GM19467 (cell line): Measurements from ENCODE around the gene TAF4.
"Not testable (repeated sequence)": the region's sequence is repeated elsewhere in the genome, so short reads cannot be mapped to it uniquely, and the experiment has no call there.

ENCODE experiments used
- ATAC-seq: cut with Tn5 transposase; IDR thresholded peaks from one replicate; pipeline ENCODE4 v1.9.1; 2021; ENCODE audit warnings: mild to moderate bottlenecking, moderate library complexity; ENCODE audit not compliant: unreplicated experiment

Gene TAF4

DNA sequence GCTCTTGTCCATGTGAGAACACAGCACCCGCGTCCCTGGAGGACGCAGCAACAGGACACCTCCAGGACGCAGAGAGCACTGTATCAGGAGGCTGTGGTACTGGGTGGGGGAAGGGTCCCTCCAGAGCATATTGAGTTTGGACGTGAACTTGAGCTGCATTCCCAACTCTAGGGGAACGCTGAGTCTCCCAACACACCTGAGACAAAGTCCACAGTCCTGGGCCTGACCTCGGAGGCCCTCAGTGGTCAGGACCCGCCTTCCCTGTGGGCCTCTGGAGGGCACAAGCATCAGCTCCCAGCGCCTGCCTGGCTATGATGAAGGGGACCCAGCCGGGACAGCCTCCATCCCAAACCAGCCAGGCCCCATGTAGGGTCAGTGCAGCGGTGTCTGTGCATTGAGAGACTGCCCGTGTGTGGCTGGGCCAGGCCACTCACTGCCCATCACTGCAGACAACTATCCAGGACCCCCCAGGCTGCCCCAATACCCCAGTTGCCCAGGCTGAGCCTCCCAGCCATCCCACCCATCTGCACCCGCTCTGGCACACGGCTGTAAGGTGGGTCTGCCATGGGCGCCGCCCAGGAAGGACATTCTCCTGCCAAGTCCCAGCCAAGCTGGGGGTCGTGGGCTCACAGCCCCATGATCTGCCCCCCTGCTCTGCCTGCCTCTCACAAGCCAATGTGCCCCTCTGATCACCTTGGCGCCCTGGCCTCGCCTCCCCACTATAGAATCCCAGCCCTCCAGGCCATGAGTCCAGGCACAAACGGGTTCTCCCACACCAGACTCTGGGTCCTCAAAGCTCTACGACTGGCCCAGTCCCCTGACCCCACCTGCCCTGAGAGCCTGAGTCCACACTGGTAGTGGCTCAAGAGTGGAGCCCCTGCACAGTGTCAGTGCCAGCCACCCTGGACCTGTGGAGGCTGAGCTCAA, 115.7 kb downstream of the TAF4 start:
- ATAC-seq = no peak

DNA sequence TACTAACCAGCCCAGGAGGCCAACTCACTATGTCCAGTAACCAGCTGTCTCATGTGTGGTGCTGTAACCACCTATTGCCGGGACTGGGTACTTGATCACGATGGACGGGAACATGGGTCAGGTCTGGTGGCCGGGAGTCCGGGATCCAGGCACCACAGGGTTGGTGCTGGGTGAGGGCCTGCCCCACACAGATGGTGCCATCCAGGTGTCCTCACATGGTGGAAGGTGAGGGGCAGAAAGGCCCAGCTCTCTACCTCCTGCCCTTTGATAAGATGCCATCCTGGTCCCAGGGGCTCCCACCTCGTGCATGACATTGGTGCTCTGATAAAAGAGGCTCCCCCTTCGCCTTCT, 116.3 kb downstream of the TAF4 start:
- ATAC-seq = no peak

DNA sequence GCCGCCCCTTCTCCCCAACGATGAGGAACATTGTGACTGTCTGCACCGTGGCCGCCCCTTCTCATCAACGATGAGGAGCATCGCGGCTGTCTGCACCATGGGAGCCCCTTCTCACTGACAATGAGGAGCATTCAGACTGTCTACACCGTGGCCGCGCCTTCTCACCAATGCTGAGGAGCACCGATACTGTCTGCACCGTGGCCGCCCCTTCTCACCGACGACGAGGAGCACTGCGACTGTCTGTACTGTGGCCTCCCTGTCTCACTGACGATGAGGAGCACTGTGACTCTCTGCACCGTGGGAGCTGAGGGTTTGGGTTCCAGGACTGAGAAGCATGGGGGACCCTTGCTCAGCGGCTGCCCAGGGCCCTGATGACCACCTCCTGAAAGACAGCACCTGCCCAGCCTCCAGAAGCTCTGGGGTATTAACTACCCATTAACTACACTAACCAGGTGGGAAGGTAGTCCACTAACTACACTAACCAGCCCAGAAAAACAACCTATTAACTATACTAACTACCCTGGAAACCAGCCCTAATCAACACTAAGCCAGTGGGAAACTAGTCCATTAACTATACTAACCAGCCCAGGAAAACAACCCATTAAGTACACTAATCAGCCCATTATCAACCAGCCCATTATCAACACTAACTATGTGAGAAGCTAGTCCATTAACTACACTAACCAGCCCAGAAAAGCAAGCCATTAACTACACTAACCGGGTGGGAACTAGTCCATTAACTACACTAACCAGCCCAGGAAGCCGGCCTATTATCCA, 116.9 kb downstream of the TAF4 start:
- no peak for ATAC-seq

GRCh38 chr20:61948056-61948455, 117.6 kb downstream of the TAF4 start:
- ATAC-seq = not testable (repeated sequence)

DNA sequence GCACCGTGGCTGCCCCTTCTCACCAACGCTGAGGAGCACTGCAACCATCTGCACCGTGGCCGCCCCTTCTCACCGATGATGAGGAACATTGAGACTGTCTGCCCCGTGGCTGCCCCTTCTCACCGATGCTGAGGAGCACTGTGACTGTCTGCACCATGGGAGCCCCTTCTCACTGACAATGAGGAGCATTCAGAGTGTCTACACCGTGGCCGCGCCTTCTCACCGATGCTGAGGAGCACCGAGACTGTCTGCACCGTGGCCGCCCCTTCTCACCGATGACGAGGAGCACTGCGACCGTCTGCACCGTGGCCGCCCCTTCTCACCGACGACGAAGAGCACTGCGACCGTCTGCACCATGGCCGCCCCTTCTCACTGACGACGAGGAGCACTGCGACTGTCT, 120.2 kb downstream of the TAF4 start:
- not testable (repeated sequence) for ATAC-seq

GRCh38 chr20:61944967-61945366, 120.7 kb downstream of the TAF4 start:
- ATAC-seq = not testable (repeated sequence)

GRCh38 chr20:61942526-61942925, 123.2 kb downstream of the TAF4 start:
- no peak for ATAC-seq

DNA sequence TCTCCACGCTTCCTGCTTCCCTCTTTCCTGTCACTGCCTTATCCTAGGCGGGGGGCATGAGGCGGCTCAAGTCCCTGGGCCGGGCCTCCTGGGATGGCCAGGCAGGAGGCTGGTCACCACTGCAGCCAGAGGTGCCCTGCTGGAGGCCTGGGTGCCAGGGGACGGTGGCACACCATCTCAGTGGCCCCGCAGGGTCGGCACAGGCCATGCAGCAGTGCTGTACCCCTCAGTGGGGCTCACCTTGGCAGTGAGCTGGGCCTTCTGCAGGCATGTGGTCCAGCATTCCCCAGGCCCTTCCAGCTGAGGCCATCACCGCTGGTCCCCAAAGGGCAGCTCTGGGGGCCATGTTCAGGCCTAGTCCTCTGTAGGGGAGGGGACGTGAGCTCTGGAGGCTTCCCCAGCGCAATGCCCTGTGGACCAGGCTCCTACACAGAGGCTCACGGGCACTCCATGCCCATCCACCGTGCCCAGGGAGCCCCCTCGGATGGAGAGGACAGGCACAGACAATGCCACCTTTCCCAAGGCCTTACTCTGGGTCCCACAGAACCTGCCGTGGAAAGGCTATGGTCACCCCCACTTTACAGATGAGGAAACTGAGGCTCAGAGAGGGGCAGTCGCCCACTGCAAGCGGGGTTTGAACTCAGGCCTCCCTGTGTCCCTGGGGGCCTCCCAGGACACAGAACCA, 123.8 kb downstream of the TAF4 start:
- no peak for ATAC-seq

DNA sequence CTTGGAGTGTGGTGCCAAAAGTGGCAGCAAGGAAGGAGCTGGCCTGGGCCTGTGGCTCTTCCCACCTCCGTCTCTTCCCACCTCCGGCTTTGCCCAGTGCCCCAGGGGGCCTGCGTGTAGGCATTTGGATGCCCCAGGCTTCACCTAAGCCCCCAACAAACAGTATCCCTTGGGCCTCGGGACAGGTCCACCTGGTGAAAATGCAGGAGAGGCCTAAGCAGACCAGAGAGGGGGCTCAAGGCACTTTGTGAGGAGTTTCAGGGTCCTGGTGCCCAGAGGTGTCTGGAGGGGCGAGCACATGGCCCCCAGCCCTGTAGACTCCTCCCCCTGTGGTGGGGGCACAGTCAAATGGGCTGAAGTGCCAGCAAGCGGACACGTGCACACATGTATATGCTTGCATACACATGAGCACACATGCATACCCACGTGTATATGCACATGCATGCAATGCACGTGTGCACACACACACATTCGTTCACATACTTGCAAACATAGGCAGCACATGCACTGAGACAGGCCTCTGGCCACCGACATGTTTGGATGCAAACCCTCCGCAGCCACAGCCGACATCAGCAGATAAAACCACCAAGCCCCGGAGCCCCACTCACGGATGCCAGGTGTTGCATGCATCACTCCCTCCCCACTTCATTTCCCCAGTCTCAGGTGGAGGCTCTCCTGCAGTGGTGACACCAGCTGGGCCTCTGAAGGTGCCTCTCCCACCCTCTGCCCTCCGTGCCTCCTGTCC, 124.5 kb downstream of the TAF4 start:
- ATAC-seq = no peak

DNA sequence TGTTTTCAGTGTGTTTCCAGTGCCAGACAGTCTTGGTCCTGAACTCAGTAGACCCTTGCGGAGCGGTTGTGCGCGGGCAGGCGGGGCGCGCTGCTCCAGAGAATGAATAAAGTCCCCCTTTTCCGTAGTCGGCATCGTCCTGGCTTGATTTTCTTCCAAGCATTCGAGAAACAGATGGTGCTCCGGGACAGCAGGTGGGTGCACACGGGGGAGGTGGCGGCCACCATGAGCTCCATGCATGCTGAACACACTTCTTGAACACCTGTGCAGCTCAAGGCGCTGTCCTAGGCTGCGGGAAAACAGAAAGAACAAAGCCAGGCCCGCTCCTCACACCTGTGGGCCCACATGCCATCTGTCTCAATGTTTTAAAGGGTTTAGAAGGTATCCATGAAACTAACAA, 125.2 kb downstream of the TAF4 start:
- ATAC-seq = no peak

- no peak for ATAC-seq
These were observed 125.9 kb downstream of the TAF4 start for GRCh38 chr20:61939691-61940360.

DNA sequence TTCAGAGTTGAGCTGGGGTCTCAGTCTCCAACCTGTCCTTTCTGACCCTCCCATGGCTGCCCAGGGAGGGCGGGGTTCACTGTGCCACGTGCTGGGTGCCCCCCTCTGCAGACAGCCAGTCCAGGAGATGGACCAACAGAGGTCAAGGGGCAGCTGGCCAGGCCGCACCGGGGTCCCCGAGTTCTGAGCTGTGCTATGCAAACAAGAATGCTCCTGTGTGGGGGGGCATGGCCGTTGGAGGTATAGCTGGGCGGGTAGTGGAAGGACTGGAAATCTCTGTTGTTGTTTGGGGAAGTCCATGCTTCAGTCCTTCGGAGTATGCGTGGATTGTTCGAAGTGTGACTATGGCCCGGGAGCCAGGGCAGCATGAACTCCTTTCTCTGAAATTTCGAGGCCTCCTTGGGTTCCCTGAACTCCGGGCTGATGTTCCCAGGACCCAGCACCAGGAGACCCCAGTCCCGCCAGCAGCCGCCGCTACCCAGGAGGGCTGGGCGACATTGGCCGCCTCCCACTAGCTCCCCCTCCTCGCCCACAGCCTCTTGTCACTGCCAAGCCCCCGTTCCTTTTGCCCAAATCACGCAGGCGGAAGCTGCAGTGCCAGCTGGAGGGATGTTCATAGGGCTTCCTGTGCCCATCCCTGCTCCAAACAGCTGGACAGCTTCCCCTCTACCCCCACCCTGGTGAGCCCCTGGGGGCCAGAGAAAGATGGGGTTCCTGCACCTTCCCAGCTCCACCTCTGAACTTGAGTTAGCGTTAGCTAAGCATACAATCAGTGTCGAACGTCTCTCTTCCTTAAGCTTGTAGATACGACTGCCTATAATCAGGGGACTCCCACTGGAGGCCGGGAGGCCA, 126.6 kb downstream of the TAF4 start:
- ATAC-seq = no peak

DNA sequence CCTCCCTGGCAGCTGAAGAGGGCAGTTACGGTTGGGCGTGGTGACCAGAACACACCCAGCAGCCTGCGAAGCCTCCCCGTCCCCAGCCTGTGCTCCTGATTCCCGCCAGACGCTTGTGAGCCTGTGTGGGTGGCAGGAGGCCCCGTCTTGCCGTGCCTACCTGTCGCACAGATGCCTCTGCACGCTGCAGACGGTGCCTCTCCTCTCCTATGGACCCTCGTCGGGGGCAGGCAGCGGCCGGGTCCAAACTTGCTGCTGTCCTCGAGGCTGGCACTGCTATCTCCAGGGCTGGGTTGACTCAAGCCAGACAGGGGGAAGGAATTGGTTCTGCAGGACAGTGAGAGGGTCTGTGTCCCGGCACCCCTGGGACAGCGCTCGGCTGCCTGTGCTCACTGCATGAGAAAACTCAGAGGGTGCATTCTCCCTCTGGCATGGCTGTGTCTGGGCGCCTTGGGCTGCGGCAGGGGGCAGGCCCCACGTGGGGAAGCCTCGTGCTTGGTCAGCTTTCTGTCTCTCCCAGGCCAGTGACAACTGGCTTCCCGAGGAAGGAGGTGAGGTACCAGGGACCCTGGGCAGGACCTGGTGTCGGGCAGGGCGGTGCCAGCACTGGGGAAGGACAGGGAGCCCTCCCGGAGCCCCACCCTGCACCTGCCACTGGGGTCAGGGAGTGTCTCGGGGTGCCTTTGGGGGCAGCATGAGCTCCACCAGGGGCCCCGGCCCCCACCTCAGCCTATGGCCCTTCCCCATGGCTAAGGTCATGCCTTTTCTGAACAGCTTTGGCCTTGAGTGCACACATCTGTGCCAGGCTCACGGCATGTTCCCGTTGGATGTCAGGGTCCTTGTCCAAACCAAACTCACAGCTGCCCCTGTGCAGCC, 127.5 kb downstream of the TAF4 start:
- no peak for ATAC-seq

- no peak for ATAC-seq
These were observed 128.3 kb downstream of the TAF4 start for GRCh38 chr20:61937146-61937962.

- no peak for ATAC-seq
These were observed 129.0 kb downstream of the TAF4 start for GRCh38 chr20:61936701-61937131.

DNA sequence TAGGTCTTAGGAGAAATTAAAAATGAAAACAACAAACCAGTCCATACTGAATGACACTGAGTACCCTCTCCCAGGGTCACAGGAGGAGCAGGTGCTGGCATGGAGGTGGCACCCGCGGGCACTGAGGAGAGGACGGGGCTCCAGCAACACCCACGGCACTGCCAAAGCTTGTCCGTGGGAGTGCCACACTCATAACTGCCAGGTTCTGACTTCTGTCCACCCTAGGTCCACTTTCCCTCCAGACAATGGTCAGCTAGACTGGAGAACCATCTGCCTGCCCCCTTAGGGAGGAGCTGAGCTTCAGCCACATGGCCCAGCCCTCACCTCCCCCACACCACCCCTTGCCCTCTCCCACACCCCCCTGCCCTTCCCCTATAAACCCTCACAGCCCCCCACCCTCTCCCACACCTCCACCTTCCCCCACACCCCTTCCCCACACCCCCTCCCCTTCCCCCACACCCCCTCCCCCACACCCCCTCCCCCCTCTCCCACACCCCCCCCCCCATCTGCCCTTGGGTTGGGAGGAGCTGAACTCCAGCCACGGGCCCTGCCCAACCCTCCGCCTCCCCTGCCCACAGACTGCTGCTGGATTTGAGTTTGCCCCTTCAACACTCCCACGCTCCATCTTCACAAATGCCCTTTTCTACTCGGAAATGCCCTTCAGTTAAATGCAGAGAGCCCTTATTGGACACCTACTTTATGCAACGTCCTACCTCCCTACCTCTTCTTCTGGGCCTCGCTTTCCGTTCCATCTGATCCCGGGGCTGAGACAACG, 129.6 kb downstream of the TAF4 start:
- no peak for ATAC-seq
